Spleen (tissue), 7 donors: Measurements from ENCODE around the gene MRGPRD.

ENCODE experiments used
- POLR2A ChIP-seq, 3 donors: fragments of 450-650 bp; IDR thresholded peaks; one replicate each; pipeline ENCODE4 v1.5.1; 2017; ENCODE audit warnings: antibody characterized with exemption in 3 of 3, mild to moderate bottlenecking in 1 of 3
- TF ChIP-seq, protein P1 (sequence below), 11 experiments: fragments of 200-600 bp in 7 of 11; fragments of 450-650 bp in 4 of 11; sonication (generic) in 4 of 11; IDR thresholded peaks in 8 of 11; conservative IDR thresholded peaks in 3 of 11; 1 replicate in 7 of 11; 2 replicates in 4 of 11; pipeline versions ENCODE4 v1.4.0 to v1.8.0; 2016 to 2021; ENCODE audit warnings: antibody characterized with exemption in 11 of 11, inconsistent platforms in 4 of 11, mild to moderate bottlenecking in 1 of 11
- donor health status: DM: no; HTN: no; CAD: no; lungs with moderate emphysema.
- donor health status: DM: no; HTN: no; CAD: no.
- donor health status: DM: no; HTN: no; CAD: no.

DNA sequence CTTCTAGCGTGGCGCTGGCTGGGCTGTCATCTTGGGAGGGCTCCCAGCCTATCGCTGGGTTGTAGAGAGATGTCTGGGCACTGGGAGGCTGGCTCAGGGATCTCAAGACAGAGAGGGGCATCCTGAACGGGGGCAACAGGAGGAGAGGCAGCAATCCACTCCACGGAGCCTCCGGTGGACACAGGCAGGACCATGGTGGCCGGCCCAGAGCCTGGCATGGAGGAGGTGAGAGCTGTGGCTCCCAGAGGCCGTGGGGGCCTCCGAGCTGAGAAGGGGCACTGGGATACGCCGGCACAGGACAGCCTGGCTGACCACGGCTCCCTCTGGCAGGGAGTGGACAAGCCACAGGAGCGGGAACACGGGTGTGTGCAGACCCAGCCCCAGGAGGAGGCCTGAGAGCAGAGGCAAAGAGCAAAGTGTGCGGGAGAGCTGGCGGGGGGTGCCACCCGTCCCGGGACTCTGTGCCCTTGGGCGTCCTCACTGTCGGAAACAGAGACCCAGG lies 23.1 kb upstream of the MRGPRD start:
- TF ChIP-seq, protein P1, sequence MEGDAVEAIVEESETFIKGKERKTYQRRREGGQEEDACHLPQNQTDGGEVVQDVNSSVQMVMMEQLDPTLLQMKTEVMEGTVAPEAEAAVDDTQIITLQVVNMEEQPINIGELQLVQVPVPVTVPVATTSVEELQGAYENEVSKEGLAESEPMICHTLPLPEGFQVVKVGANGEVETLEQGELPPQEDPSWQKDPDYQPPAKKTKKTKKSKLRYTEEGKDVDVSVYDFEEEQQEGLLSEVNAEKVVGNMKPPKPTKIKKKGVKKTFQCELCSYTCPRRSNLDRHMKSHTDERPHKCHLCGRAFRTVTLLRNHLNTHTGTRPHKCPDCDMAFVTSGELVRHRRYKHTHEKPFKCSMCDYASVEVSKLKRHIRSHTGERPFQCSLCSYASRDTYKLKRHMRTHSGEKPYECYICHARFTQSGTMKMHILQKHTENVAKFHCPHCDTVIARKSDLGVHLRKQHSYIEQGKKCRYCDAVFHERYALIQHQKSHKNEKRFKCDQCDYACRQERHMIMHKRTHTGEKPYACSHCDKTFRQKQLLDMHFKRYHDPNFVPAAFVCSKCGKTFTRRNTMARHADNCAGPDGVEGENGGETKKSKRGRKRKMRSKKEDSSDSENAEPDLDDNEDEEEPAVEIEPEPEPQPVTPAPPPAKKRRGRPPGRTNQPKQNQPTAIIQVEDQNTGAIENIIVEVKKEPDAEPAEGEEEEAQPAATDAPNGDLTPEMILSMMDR (IDR thresholded peaks at IDR 0.05 in 8 of 11, conservative IDR thresholded peaks at IDR 0.05 in 3 of 11): no peak
- TF ChIP-seq POLR2A (IDR thresholded peaks at IDR 0.05): no peak
